Measurements from ENCODE around the gene PTPRZ1.

The PTPRZ1 gene

GRCh38 chr7:121953164-121953563, 80.2 kb downstream of the PTPRZ1 start:
- no peak for DNase-seq (ENCODE audit: low read depth in 2 of 3, low spot score in 1 of 3)

- no peak for DNase-seq (ENCODE audit: low read depth in 2 of 3, low spot score in 1 of 3)
Observed at GRCh38 chr7:121953601-121954000, 80.6 kb downstream of the PTPRZ1 start.

GRCh38 chr7:121954803-121955202, 81.8 kb downstream of the PTPRZ1 start:
- no peak for DNase-seq (ENCODE audit: low read depth in 2 of 3, low spot score in 1 of 3)

- no peak for DNase-seq (ENCODE audit: low read depth in 2 of 3, low spot score in 1 of 3)
Observed at GRCh38 chr7:121957626-121958025, 84.7 kb downstream of the PTPRZ1 start.

- DNase-seq (ENCODE audit: low read depth in 2 of 3, low spot score in 1 of 3), result no peak
Observed at GRCh38 chr7:121960678-121961077, 87.7 kb downstream of the PTPRZ1 start.

- DNase-seq (ENCODE audit: low read depth in 2 of 3, low spot score in 1 of 3), result no peak
Observed at GRCh38 chr7:121961089-121961867, 88.3 kb downstream of the PTPRZ1 start.

- no peak for DNase-seq (ENCODE audit: low read depth in 2 of 3, low spot score in 1 of 3)
Observed at GRCh38 chr7:121966276-121966934, 93.4 kb downstream of the PTPRZ1 start.

GRCh38 chr7:121966935-121967332, 94.0 kb downstream of the PTPRZ1 start:
- no peak for DNase-seq (ENCODE audit: low read depth in 2 of 3, low spot score in 1 of 3)

- DNase-seq (ENCODE audit: low read depth in 2 of 3, low spot score in 1 of 3), result no peak
Observed at GRCh38 chr7:121985476-121986030, 112.6 kb downstream of the PTPRZ1 start.

- DNase-seq (ENCODE audit: low read depth in 2 of 3, low spot score in 1 of 3), result no peak
Observed at GRCh38 chr7:121992068-121992467, 119.1 kb downstream of the PTPRZ1 start.

GRCh38 chr7:121994625-121995410, 121.9 kb downstream of the PTPRZ1 start:
- peak; percentile 21 to 55 (median 25) for DNase-seq (ENCODE audit: low read depth in 2 of 3, low spot score in 1 of 3)

GRCh38 chr7:122006687-122007086, 133.7 kb downstream of the PTPRZ1 start:
- no peak for DNase-seq (ENCODE audit: low read depth in 2 of 3, low spot score in 1 of 3)

- no peak for DNase-seq (ENCODE audit: low read depth in 2 of 3, low spot score in 1 of 3)
Observed at GRCh38 chr7:122010116-122010515, 137.2 kb downstream of the PTPRZ1 start.

- DNase-seq (ENCODE audit: low read depth in 2 of 3, low spot score in 1 of 3), result no peak
Observed at GRCh38 chr7:122013065-122013464, 140.1 kb downstream of the PTPRZ1 start.

- DNase-seq (ENCODE audit: low read depth in 2 of 3, low spot score in 1 of 3), result no peak
Observed at GRCh38 chr7:122013630-122014029, 140.7 kb downstream of the PTPRZ1 start.

GRCh38 chr7:122014697-122015096, 141.7 kb downstream of the PTPRZ1 start:
- no peak for DNase-seq (ENCODE audit: low read depth in 2 of 3, low spot score in 1 of 3)

- DNase-seq (ENCODE audit: low read depth in 2 of 3, low spot score in 1 of 3), result no peak
Observed at GRCh38 chr7:122018032-122018431, 145.1 kb downstream of the PTPRZ1 start.

GRCh38 chr7:122027058-122027457, 154.1 kb downstream of the PTPRZ1 start:
- no peak for DNase-seq (ENCODE audit: low read depth in 2 of 3, low spot score in 1 of 3)

GRCh38 chr7:122033641-122034040, 160.7 kb downstream of the PTPRZ1 start:
- no peak for DNase-seq (ENCODE audit: low read depth in 2 of 3, low spot score in 1 of 3)

GRCh38 chr7:122035876-122036275, 162.9 kb downstream of the PTPRZ1 start:
- DNase-seq (ENCODE audit: low read depth in 2 of 3, low spot score in 1 of 3), result no peak

GRCh38 chr7:122038134-122038533, 165.2 kb downstream of the PTPRZ1 start:
- no peak for DNase-seq (ENCODE audit: low read depth in 2 of 3, low spot score in 1 of 3)

GRCh38 chr7:122038904-122039303, 165.9 kb downstream of the PTPRZ1 start:
- DNase-seq (ENCODE audit: low read depth in 2 of 3, low spot score in 1 of 3), result no peak

Measured in stimulated activated CD4-positive, alpha-beta T cell treated with anti-CD3 and anti-CD28 coated beads, Interleukin-12 subunit alpha, Interleukin-12 subunit beta, amount 100 ng/mL, for 48 hours (primary cell).